GM12878 (cell line): Measurements from ENCODE around the gene MFN2. TPM values are rescaled to one million over a fixed set of nuclear protein-coding genes. Genes with fewer than 3 reads are reported as not detected.
A peak's percentile ranks its signal among the peaks of the same experiment; 100 is the strongest.

Experiments
- ATAC-seq: fragments of 200-7000 bp; cut with Tn5 transposase; 3 replicates; pipeline ENCODE4 v1.9.1; 2020; ENCODE audit warnings: mild to moderate bottlenecking, moderate library complexity
- BruUV-seq: library from RNA; stranded (reverse); fragments of 400-500 nt; replicated peaks from 2 replicates; lab custom pipeline; 2021; lab: Mats Ljungman, UMichigan
- CTCF ChIA-PET: fragments of 300-600 bp; sonication (Branson Sonifier 250); formaldehyde crosslinking; extraction: SDS; loops from one replicate; lab custom pipeline; 2021; ENCODE audit warnings: inconsistent platforms; lab: Yijun Ruan, JAX
- POLR2A ChIA-PET: fragments of 350-600 bp; formaldehyde crosslinking; extraction: SDS; loops from one replicate; lab custom pipeline; 2021; ENCODE audit warnings: inconsistent platforms; lab: Charles Lee
- RAD21 ChIA-PET: fragments of 300-600 bp; sonication (Branson Sonifier 250); formaldehyde crosslinking; loops from one replicate; lab custom pipeline; 2023; ENCODE audit warnings: antibody characterized with exemption; ENCODE audit not compliant: unreplicated experiment; lab: Charles Lee
- SMC1A ChIA-PET: fragments of 300-600 bp; sonication (Branson Sonifier 250); formaldehyde crosslinking; loops from one replicate; lab custom pipeline; 2023; ENCODE audit not compliant: unreplicated experiment, uncharacterized antibody; lab: Charles Lee
- DNase-seq: peaks from one replicate; pipeline ENCODE4 v3.0.0-alpha.2; 2011; ENCODE audit warnings: low read depth, low spot score
- FAIRE-seq: peaks from 3 replicates; lab custom pipeline; 2011; peaks lifted over from hg19 to GRCh38; lab: Jason Lieb, UNC
- H2AFZ ChIP-seq: 2 replicates; pipeline ENCODE4 v1.6.0; 2011; ENCODE audit warnings: low read depth, low read length, control low read depth; ENCODE audit not compliant: control insufficient read depth
- H3K27ac ChIP-seq: 2 replicates; pipeline ENCODE4 v1.5.1; 2011; ENCODE audit warnings: control low read depth; ENCODE audit not compliant: control insufficient read depth, insufficient read depth
- H3K27me3 ChIP-seq, 2 experiments: replicated peaks in 1 of 2; 2 replicates each; pipeline versions ENCODE4 v1.6.0 to v1.6.1; 2011; ENCODE audit warnings: low read length in 1 of 2; ENCODE audit not compliant: control insufficient read depth in 2 of 2, insufficient read depth in 2 of 2
- H3K36me3 ChIP-seq, 2 experiments: 2 replicates each; pipeline ENCODE4 v1.5.1; 2011; ENCODE audit warnings: low read length in 1 of 2; ENCODE audit not compliant: control insufficient read depth in 2 of 2, insufficient read depth in 2 of 2
- H3K4me1 ChIP-seq: 2 replicates; pipeline ENCODE4 v1.6.1; 2011; ENCODE audit warnings: mild to moderate bottlenecking, low read length, moderate library complexity, mixed read lengths; ENCODE audit not compliant: control insufficient read depth, insufficient read depth
- H3K4me2 ChIP-seq: 2 replicates; pipeline ENCODE4 v1.6.0; 2011; ENCODE audit warnings: control low read depth; ENCODE audit not compliant: control insufficient read depth, insufficient read depth
- H3K4me3 ChIP-seq: fragments of 200-600 bp; sonication (generic); 2 replicates; pipeline ENCODE4 v1.5.1; 2016
- H3K79me2 ChIP-seq: 2 replicates; pipeline ENCODE4 v1.6.0; 2011; ENCODE audit warnings: low read length; ENCODE audit not compliant: control insufficient read depth, insufficient read depth
- H3K9ac ChIP-seq: 2 replicates; pipeline ENCODE4 v1.8.0; 2011; ENCODE audit warnings: low read length, control low read depth, mixed read lengths; ENCODE audit not compliant: control insufficient read depth, insufficient read depth
- H3K9me3 ChIP-seq: replicated peaks from 3 replicates; pipeline ENCODE4 v1.5.1; 2011; ENCODE audit warnings: mild to moderate bottlenecking, low read length; ENCODE audit not compliant: control insufficient read depth, insufficient read depth
- H4K20me1 ChIP-seq: 2 replicates; pipeline ENCODE4 v1.6.0; 2011; ENCODE audit not compliant: control insufficient read depth, insufficient read depth
- CBFB ChIP-seq: IDR thresholded peaks from 2 replicates; pipeline ENCODE4 v1.6.1; 2016; ENCODE audit warnings: antibody characterized with exemption, low read depth
- EGR1 ChIP-seq, 2 experiments: IDR thresholded peaks; 1 replicate in 1 of 2; 2 replicates in 1 of 2; pipeline ENCODE4 v1.6.1; 2011 to 2012; ENCODE audit warnings: low read depth in 2 of 2, low read length in 2 of 2, borderline replicate concordance in 1 of 2, mild to moderate bottlenecking in 1 of 2, moderate library complexity in 1 of 2
- PML ChIP-seq: IDR thresholded peaks from 2 replicates; pipeline ENCODE4 v1.6.1; 2012; ENCODE audit warnings: low read length, inconsistent platforms
- POU2F2 ChIP-seq: IDR thresholded peaks from 3 replicates; pipeline ENCODE4 v1.6.1; 2011; ENCODE audit warnings: low read depth, mild to moderate bottlenecking, low read length, borderline replicate concordance
- SRF ChIP-seq, 2 experiments: IDR thresholded peaks; 2 replicates each; pipeline ENCODE4 v1.6.1; 2011; ENCODE audit warnings: low read depth in 2 of 2, low read length in 2 of 2, mild to moderate bottlenecking in 1 of 2, moderate library complexity in 1 of 2
- WGBS: methylation state at CpG from one replicate; pipeline ENCODE4 v1.1.6; 2016; ENCODE audit warnings: low lambda C conversion rate; ENCODE audit not compliant: insufficient replicate concordance, insufficient coverage; ENCODE audit errors: missing lambda C conversion rate; 5-methylcytosine and 5-hydroxymethylcytosine counted together
- in situ Hi-C: fragments of 300-500 bp; cut with MboI; formaldehyde crosslinking; loops from 9 replicates; pipeline ENCODE4 v1.14.3; 2018; ENCODE audit warnings: mixed read lengths
- intact Hi-C: fragments of 100-400 bp; cut with micrococcal nuclease; formaldehyde crosslinking; loops from one replicate; pipeline ENCODE4 v1.14.2; 2022; ENCODE audit not compliant: unreplicated experiment
- polyA plus RNA-seq, 11 experiments: library from polyadenylated mRNA; depleted of rRNA in 4 of 11; unstranded in 6 of 11; stranded (reverse) in 5 of 11; fragments of >200 nt; fragmentation: Nextera tagmentation in 4 of 11; fragmentation: Illumina TruSeq in 1 of 11; extraction: Ambion mirVana in 4 of 11; extraction: Trizol in 1 of 11; gene quantifications; 1 replicate in 1 of 11; 2 replicates in 10 of 11; pipeline versions ENCODE4 v1.2.1 to v1.2.3, GENCODE V29; 2011 to 2016; ENCODE audit warnings: inconsistent platforms in 2 of 11, missing spikeins in 2 of 11, low read depth in 1 of 11
- total RNA-seq, 4 experiments: library from RNA; depleted of rRNA in 3 of 4; stranded (reverse); fragments of >200 nt in 3 of 4; fragmentation: Illumina TruSeq in 1 of 4; extraction: Trizol in 1 of 4; gene quantifications; 2 replicates each; pipeline versions ENCODE4 v1.2.1 to v1.2.3, GENCODE V29; 2013 to 2021

The MFN2 gene
- total and polyA plus RNA-seq, 10 of the 15 experiments (the other 5 are each of a cell fraction or from before 2014, with no cell fraction given) = 5.3 to 64.4 (median 48.1) TPM

DNA sequence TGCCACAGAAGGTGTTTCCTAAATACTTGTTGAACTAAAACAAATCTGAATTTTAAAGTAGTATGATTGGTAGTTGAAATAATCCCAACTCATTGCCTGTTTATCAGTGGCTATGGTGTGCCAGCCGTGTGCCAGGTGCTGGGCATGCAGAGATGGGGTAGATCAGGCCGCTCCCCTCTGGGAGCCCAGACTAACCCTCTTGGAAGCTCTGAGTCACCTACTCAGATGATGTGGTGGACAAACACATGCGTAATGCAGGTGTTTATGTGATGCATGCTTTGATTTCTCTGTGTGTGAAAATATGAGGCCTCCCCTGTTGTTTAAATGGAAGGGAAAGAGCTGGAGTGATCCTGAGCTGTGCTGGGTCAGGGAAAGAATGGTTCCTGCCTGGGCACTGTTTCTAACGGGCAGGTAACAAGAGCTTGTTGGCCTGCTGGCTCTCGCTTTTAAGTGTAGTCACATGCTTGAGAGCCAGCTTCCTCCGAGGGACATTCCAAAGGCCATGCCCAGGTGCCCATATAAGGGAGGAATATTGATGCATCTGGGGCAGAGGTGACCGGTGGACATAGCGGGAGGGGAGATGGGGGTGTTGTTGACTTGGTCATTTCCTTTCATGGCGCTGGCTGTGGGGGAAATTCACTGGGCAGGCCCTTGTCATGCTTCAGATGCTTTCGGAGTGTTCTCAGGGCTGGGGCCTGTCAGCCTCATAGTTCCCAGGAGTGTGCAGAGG is 10.2 kb downstream of the MFN2 start:
- ChIA-PET RAD21 (no interaction called here), CTCF (interaction anchor here (1.0 kb wide), 1 partner anchor 9 kb away, joined by 3 read pairs; no protein-coding TSS in a partner anchor), POLR2A (no interaction called here), SMC1A (interaction anchor here (0.6 to 1.2 kb wide), 2 partner anchors 9 to 59 kb away, joined by 3 read pairs; no protein-coding TSS in a partner anchor)
- FAIRE-seq (no peak), DNase-seq (no peak), ATAC-seq (no peak)
- no peaks in the 10 kb centered on the region for H3K27me3 ChIP-seq
- no peaks in the 10 kb centered on the region for H3K9me3 ChIP-seq
- TF ChIP-seq CBFB = no peak
- TF ChIP-seq PML = no peak
- TF ChIP-seq EGR1 (IDR thresholded peaks at IDR 0.05; ENCODE audit: borderline replicate concordance in 1 of 2, low read depth in 2 of 2, low read length in 2 of 2) = no peak
- 0 out of 4 replicates have a peak, but pooled peaks of 1 of the 2 experiments have one; percentile 44 for TF ChIP-seq SRF (IDR thresholded peaks at IDR 0.05; ENCODE audit: low read depth in 2 of 2, low read length in 2 of 2)
- TF ChIP-seq POU2F2 = no peak
- WGBS = 97% methylated on average over 10 of the region's 10 CpGs
- H3K4me2 ChIP-seq = no peak overlapping the region; the same call in 1 of the 2 replicates
- no peak overlapping the region for H3K9ac ChIP-seq
- TSS peak; percentile 13 for BruUV-seq
- H2AFZ ChIP-seq = no peak overlapping the region
- H3K79me2 ChIP-seq = peaks cover 3% of the 10 kb centered on the region
- intact Hi-C loops = no loop called here
- H4K20me1 ChIP-seq = no peaks in the 10 kb centered on the region
- H3K36me3 ChIP-seq = peaks cover 21 to 26% of the 10 kb centered on the region in 2 experiments
- no peak overlapping the region for H3K4me3 ChIP-seq
- in situ Hi-C loops = no loop called here
- no peak overlapping the region for H3K27ac ChIP-seq
- peaks cover 12% of the 10 kb centered on the region for H3K4me1 ChIP-seq
